HG03064 (cell line): Measurements from ENCODE around the gene TNFRSF19.
A peak's percentile ranks its signal among the peaks of the same experiment; 100 is the strongest.
"Not testable (repeated sequence)": the region's sequence is repeated elsewhere in the genome, so short reads cannot be mapped to it uniquely, and the experiment has no call there.

Source experiments
- ATAC-seq: cut with Tn5 transposase; IDR thresholded peaks from one replicate; pipeline ENCODE4 v1.9.1; 2021; ENCODE audit warnings: low read depth; ENCODE audit not compliant: unreplicated experiment

Gene TNFRSF19

GRCh38 chr13:23563085-23563845, 6.9 kb upstream of the TNFRSF19 start:
- no peak for ATAC-seq

DNA sequence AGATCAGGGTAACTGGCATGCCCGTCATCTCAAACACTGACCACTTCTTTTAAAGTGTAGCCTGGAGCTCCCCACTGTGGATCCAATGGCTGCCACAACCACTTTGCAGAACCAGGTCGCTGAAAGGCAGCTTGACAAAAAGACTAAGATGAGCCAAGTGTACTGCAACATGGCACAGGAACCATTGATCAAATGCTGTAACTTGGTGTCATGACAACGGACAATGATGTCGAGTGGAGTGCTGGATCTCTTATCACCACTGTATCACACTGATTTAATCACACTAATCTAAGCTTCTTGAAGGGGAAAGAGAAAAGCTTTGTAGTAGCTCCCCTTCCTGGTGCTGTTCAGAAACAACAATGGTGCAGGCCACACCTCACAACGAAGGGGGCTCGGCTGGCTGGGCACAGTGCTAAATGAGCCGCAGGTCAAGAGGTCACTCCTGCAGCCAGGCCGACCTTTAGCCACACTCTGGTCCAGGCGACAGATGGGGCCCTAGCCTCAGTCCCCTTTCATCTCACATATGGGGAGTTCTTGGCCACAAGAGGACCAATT, 2.2 kb upstream of the TNFRSF19 start:
- ATAC-seq: no peak

DNA sequence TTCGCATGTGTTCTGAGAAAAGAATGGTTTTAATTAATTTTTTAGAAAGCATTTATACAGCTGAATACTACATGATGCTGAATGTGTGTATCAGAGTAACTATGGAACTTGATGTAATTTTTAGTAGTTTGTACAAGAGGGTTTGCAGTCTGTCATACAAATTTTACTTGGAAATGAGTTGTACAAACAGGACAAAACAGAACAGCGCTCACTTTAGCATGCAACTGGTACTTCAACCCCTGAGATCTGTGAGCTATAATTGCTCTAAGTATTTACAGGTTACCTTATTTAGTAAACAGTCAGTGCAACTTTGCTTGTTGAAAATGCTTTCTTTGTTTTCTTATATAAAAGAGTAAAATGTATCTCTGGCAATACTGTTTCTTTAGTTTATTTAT, 706 bp downstream of the TNFRSF19 start:
- no peak for ATAC-seq

- no peak for ATAC-seq
Observed at GRCh38 chr13:23571431-23571830, 1.2 kb downstream of the TNFRSF19 start.

DNA sequence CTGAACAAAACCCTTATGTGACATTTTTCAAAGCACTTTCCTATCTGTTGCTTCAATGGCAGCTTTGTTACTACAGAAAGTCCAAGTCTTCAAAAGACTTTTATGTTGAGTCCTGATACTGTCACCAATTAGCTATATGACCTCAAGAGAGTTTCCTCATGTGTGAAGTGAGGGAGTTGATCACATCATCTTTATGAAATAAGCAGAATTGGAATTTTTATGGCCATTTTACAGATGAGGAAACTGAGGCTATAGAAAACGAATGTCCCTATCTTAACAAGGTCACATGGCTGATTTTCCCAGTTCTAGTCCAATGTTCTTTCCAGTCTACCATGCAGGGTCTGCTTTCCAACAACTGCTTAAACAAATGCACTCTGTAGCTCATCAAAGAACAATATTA, 2.6 kb downstream of the TNFRSF19 start:
- ATAC-seq: no peak

DNA sequence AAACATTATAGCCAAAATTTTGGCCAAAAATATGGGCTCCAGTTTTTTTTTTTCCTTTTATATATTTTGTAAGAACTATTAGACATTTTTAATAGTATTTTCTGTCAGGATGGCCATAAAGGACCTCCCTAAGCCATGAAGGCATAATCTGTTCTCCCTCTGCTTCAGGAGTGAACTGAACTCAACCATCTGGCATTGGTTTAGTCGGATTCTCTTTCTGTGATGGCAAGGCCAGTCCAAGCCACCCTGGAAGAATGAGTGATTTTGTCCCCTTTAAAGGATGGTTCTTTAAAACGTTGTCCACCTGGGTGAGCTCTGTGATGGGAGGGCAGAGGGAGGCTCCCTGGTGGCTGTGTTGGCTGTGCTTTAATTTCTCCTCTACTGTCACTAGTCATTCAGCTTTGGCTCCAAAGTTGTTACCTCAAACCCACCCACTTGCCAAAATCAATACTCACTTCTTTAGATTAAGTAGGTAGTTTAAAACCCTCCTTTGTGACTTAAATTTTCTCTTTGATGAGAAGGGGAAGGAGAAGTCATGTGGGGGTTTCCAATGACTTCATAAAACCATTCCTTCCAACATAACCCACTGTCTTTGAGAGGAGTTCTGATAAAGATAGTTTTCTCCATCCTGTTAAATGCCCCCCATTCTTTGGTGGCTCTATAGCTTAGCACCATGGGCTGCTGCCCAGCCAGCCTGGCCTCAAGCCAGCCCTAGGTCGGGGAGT, 4.4 kb downstream of the TNFRSF19 start:
- no peak for ATAC-seq

DNA sequence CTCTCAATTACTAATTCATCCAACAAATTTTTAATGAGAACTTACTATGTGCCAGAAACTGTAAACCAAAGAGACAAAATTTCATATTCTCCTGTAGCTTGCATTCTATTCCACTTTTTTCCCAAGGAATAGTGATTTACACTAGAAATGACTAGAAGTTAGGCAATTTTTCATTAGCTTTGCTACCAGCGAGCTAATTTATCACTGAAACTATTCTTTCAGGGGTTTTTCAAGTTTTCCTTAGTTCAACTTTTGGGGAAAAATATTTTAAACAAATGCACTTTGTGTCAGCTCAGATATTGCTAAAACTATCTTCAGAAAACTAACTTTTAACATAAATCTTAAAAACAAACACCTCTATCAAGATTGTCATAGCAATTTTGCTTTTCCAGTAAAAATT, 5.4 kb downstream of the TNFRSF19 start:
- no peak for ATAC-seq

- peak; percentile 67 for ATAC-seq
Observed at GRCh38 chr13:23578411-23579071, 8.3 kb downstream of the TNFRSF19 start.

DNA sequence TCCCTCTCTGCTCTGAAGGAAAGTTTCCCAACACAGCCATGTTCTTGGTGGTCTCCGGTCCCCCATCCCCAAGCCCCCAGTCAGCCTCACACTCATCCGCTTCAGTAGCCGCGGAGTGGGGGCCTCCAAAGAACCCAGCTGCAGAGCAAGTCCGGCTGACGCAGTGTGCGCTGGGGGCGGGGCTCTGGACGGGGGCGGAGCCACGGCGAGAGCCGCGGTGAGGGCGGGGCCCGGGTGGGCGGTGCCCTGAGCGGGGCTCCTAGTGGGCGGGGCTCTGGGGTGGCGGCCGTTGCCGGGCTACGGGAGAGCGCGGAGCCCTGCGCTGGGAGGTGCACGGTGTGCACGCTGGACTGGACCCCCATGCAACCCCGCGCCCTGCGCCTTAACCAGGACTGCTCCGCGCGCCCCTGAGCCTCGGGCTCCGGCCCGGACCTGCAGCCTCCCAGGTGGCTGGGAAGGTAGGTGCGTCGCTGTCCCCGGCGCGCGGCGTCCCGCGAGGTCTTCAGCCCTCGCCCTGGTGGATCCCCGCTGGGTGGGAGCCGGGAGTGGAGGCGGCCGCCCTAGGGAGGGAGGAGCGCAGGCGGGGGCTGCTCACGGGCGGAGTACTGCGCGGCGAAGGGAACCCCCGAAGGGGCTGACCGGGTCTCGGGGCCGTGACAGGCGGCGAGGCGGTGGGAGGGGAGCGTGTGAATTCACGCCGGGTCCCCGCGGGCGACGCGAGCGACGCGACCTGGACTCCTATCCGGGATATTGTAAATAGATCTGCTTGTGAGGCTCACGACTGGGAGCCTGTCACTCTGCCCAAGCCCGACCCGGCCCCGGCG, 9.1 kb downstream of the TNFRSF19 start:
- peak; percentile 92 for ATAC-seq

GRCh38 chr13:23579896-23580683, 9.9 kb downstream of the TNFRSF19 start:
- ATAC-seq: no peak

DNA sequence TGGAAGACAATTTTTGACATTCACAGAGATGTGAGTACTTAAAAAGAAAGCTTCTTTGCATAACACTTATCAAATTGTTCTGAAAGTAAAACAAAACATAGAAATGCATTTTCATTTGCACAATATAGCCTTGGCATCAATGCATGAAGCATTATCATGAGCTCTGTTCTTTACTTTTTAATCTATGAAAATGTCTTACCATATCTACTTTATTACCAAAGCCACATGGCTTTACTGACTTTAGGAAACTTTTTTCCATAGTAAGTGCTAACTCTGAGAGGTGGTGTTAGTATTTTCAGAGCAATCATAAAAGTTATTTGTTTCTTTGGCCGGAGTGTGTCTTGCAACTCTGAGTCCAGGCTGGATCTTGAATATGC, 10.5 kb downstream of the TNFRSF19 start:
- no peak for ATAC-seq

- ATAC-seq: no peak
Observed at GRCh38 chr13:23583491-23583890, 13.3 kb downstream of the TNFRSF19 start.

DNA sequence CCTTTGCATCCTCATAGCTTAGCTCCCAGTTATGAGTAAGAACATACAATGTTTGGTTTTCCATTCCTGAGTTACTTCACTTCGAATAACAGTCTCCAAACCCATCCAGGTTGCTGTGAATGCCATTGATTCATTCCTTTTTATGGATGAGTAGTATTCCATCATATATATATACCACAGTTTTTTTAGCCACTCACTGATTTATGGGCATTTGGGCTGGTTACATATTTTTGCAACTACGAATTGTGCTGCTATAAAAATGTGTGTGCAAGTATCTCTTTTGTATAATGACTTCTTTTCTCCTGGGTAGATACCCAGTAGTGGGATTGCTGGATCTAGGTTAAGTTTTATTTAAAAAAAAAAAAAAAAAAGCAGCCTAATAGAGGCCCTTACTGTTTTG, 14.1 kb downstream of the TNFRSF19 start:
- ATAC-seq: no peak

GRCh38 chr13:23586336-23586735, 16.1 kb downstream of the TNFRSF19 start:
- no peak for ATAC-seq

- ATAC-seq: no peak
Observed at GRCh38 chr13:23588666-23589065, 18.5 kb downstream of the TNFRSF19 start.

DNA sequence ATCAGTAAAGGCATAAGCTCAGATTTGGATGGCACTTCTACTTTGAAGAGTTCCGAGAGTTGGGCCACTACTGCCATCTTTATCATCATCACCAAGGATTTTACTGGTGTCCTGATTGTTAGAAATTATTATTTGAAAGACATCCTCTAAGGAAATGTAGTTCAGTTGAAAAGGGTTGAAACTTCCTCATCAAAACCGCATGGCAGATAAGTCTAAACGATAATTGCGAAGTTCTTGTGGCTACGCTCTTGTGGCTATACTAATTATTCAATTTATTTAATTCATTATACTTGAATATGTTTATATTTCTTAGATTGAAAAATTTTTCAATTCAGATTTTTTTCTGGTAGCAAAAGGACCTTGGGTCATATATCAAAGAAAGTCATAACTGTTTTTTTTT, 22.4 kb downstream of the TNFRSF19 start:
- ATAC-seq: no peak

- ATAC-seq: no peak
Observed at GRCh38 chr13:23593148-23593547, 22.9 kb downstream of the TNFRSF19 start.

DNA sequence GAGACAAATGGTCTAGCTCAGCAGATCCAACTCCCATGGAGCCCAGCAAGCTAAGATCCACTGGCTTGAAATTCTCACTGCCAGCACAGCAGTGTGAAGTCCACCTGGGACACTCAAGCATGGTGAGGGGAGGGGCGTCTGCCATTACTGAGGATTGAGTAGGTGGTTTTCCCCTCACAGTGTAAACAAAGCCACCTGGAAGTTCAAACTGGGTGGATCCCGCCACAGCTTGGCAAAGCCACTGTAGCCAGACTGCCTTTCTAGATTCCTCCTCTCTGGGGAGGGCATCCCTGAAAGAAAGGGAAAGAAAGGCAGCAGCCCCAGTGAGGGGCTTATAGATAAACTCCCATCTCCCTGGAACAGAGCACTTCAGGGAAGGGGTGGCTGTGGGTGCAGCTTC, 24.1 kb downstream of the TNFRSF19 start:
- ATAC-seq: not testable (repeated sequence)

DNA sequence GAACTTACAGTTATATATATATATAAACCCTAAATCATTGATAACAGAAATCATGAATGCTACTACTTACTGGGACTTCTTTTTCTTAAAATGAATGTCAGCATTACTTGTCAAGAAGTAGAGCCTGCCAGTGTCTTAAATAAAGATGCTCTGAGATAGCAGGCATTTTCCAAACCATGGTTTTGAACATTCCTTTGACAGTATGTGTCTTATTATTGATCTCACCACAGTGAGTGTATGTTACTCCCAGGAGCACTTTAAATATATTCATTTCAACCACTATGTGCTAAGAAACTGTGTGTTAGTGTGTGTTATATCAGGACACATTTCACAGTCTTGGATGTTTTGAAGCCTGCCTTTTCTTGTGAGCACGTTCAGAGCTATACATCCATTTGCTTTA, 28.2 kb downstream of the TNFRSF19 start:
- no peak for ATAC-seq
